ENCODE results near the gene GSTA5. TPM values are rescaled to one million over a fixed set of nuclear protein-coding genes. Genes with fewer than 3 reads are reported as not detected.

Gene GSTA5
- total RNA-seq, 1 experiment from 2014 or later: not detected

GRCh38 chr6:52876056-52876787 lies 35.6 kb upstream of the GSTA5 start:
- no peaks in the 10 kb centered on the region for H3K36me3 Mint-ChIP-seq
- ATAC-seq (no peak), DNase-seq (ENCODE audit: low spot score) (no peak)
- H3K27ac Mint-ChIP-seq: no peak overlapping the region
- no peaks in the 10 kb centered on the region for H3K27me3 Mint-ChIP-seq (ENCODE audit: low read depth)
- H3K9me3 Mint-ChIP-seq: no peaks in the 10 kb centered on the region
- H3K4me3 Mint-ChIP-seq: no peak overlapping the region
- TF ChIP-seq PREB (CRISPR knock-in tag; IDR thresholded peaks at IDR 0.05; ENCODE audit: borderline replicate concordance) (no peak), ZNF416 (CRISPR knock-in tag; IDR thresholded peaks at IDR 0.05) (no peak), ETV6 (CRISPR knock-in tag; IDR thresholded peaks at IDR 0.05) (no peak), FOXP4 (CRISPR knock-in tag; IDR thresholded peaks at IDR 0.05) (no peak), AFF4 (CRISPR knock-in tag; IDR thresholded peaks at IDR 0.05; ENCODE audit: borderline replicate concordance) (no peak), ZBTB21 (CRISPR knock-in tag; IDR thresholded peaks at IDR 0.05; ENCODE audit: borderline replicate concordance) (no peak), TCF7 (CRISPR knock-in tag; IDR thresholded peaks at IDR 0.05; ENCODE audit: low read depth) (no peak), JAZF1 (CRISPR knock-in tag; IDR thresholded peaks at IDR 0.05) (no peak), ZNF121 (CRISPR knock-in tag; IDR thresholded peaks at IDR 0.05) (no peak), SP1 (CRISPR knock-in tag; conservative IDR thresholded peaks at IDR 0.05) (no peak), IRF2 (CRISPR knock-in tag; IDR thresholded peaks at IDR 0.05; ENCODE audit: borderline replicate concordance, low read depth) (no peak)
- peaks cover 3% of the 10 kb centered on the region; the same call in 1 of the 2 replicates for H3K4me1 Mint-ChIP-seq
- ChIA-PET POLR2A (no interaction called here), CTCF (interaction anchor here (0.6 to 0.7 kb wide), 2 partner anchors 301 to 707 kb away, joined by 3 read pairs; no protein-coding TSS in a partner anchor)

GRCh38 chr6:52872031-52872430 lies 31.4 kb upstream of the GSTA5 start:
- H3K27ac Mint-ChIP-seq: no peak overlapping the region
- H3K9me3 Mint-ChIP-seq: no peaks in the 10 kb centered on the region
- H3K36me3 Mint-ChIP-seq: no peaks in the 10 kb centered on the region
- POLR2A ChIA-PET: no interaction called here
- no peak for TF ChIP-seq ZNF416 (CRISPR knock-in tag; IDR thresholded peaks at IDR 0.05)
- no peak for TF ChIP-seq MAX (CRISPR knock-in tag; IDR thresholded peaks at IDR 0.05)
- TF ChIP-seq FOXK1 (CRISPR knock-in tag; IDR thresholded peaks at IDR 0.05): no peak
- no peak for TF ChIP-seq HMGXB4 (CRISPR knock-in tag; IDR thresholded peaks at IDR 0.05)
- TF ChIP-seq IRF2 (CRISPR knock-in tag; IDR thresholded peaks at IDR 0.05; ENCODE audit: borderline replicate concordance, low read depth): no peak
- no peak for TF ChIP-seq IRF1 (CRISPR knock-in tag; IDR thresholded peaks at IDR 0.05)
- TF ChIP-seq ELF4 (CRISPR knock-in tag; IDR thresholded peaks at IDR 0.05; ENCODE audit: low read depth): no peak
- no peak for TF ChIP-seq E2F1 (CRISPR knock-in tag; IDR thresholded peaks at IDR 0.05)
- no peak for TF ChIP-seq EMX1 (CRISPR knock-in tag; IDR thresholded peaks at IDR 0.05)
- no peaks in the 10 kb centered on the region for H3K27me3 Mint-ChIP-seq (ENCODE audit: low read depth)
- H3K4me1 Mint-ChIP-seq: peaks cover 12% of the 10 kb centered on the region
- DNase-seq (ENCODE audit: low spot score) (no peak), ATAC-seq (no peak)
- CTCF ChIA-PET: interaction anchor here (0.8 kb wide), 1 partner anchor 9 kb away, joined by 3 read pairs; no protein-coding TSS in a partner anchor
- no peak overlapping the region for H3K4me3 Mint-ChIP-seq

Data from WTC11 (cell line).